ENCODE measurements around the gene NBEAL1.

Gene NBEAL1

GRCh38 chr2:203195331-203196036 lies 180.8 kb downstream of the NBEAL1 start:
- H3K4me3 ChIP-seq (ENCODE audit: low read length), result no peak overlapping the region
- H3K9ac ChIP-seq (ENCODE audit: low read length), result no peak overlapping the region
- H4K20me1 ChIP-seq (ENCODE audit: insufficient read depth, low read length), result no peaks in the 10 kb centered on the region
- no peaks in the 10 kb centered on the region for H3K36me3 ChIP-seq (replicated peaks; ENCODE audit: low read depth, low read length)
- H3K4me2 ChIP-seq (ENCODE audit: low read length), result no peak overlapping the region
- TF ChIP-seq CTCF (IDR thresholded peaks at IDR 0.05; ENCODE audit: low read depth, low read length), result no peak
- TF ChIP-seq EZH2phosphoT487 (IDR thresholded peaks at IDR 0.05; ENCODE audit: low read depth), result no peak
- H3K27ac ChIP-seq (ENCODE audit: low read length), result no peak overlapping the region
- no peaks in the 10 kb centered on the region for H3K79me2 ChIP-seq (ENCODE audit: low read length)
- no peaks in the 10 kb centered on the region for H3K9me3 ChIP-seq (ENCODE audit: insufficient read depth, low read length)
- H2AFZ ChIP-seq (ENCODE audit: low read depth, low read length), result no peak overlapping the region
- H3K27me3 ChIP-seq (ENCODE audit: low read depth, low read length), result no peaks in the 10 kb centered on the region
- no peaks in the 10 kb centered on the region for H3K4me1 ChIP-seq (ENCODE audit: low read length)

GRCh38 chr2:203200866-203201265 lies 186.2 kb downstream of the NBEAL1 start:
- no peak overlapping the region for H2AFZ ChIP-seq (ENCODE audit: low read depth, low read length)
- H3K79me2 ChIP-seq (ENCODE audit: low read length), result no peaks in the 10 kb centered on the region
- no peak overlapping the region for H3K9ac ChIP-seq (ENCODE audit: low read length)
- no peaks in the 10 kb centered on the region for H3K36me3 ChIP-seq (replicated peaks; ENCODE audit: low read depth, low read length)
- no peaks in the 10 kb centered on the region for H4K20me1 ChIP-seq (ENCODE audit: insufficient read depth, low read length)
- no peaks in the 10 kb centered on the region for H3K4me1 ChIP-seq (ENCODE audit: low read length)
- H3K4me3 ChIP-seq (ENCODE audit: low read length), result no peak overlapping the region
- no peak for TF ChIP-seq CTCF (IDR thresholded peaks at IDR 0.05; ENCODE audit: low read depth, low read length)
- TF ChIP-seq EZH2phosphoT487 (IDR thresholded peaks at IDR 0.05; ENCODE audit: low read depth), result no peak
- H3K4me2 ChIP-seq (ENCODE audit: low read length), result no peak overlapping the region
- H3K27me3 ChIP-seq (ENCODE audit: low read depth, low read length), result no peaks in the 10 kb centered on the region
- no peak overlapping the region for H3K27ac ChIP-seq (ENCODE audit: low read length)
- no peaks in the 10 kb centered on the region for H3K9me3 ChIP-seq (ENCODE audit: insufficient read depth, low read length)

GRCh38 chr2:203201426-203201825 lies 186.8 kb downstream of the NBEAL1 start:
- Histone ChIP-seq H3K27me3 (ENCODE audit: low read depth, low read length) (no peaks in the 10 kb centered on the region), H4K20me1 (ENCODE audit: insufficient read depth, low read length) (no peaks in the 10 kb centered on the region), H3K4me1 (ENCODE audit: low read length) (no peaks in the 10 kb centered on the region), H3K9me3 (ENCODE audit: insufficient read depth, low read length) (no peaks in the 10 kb centered on the region), H3K36me3 (replicated peaks; ENCODE audit: low read depth, low read length) (no peaks in the 10 kb centered on the region), H3K9ac (ENCODE audit: low read length) (no peak overlapping the region), H3K4me3 (ENCODE audit: low read length) (no peak overlapping the region), H3K4me2 (ENCODE audit: low read length) (no peak overlapping the region), H3K79me2 (ENCODE audit: low read length) (no peaks in the 10 kb centered on the region), H3K27ac (ENCODE audit: low read length) (no peak overlapping the region), H2AFZ (ENCODE audit: low read depth, low read length) (no peak overlapping the region)
- TF ChIP-seq EZH2phosphoT487 (IDR thresholded peaks at IDR 0.05; ENCODE audit: low read depth) (no peak), CTCF (IDR thresholded peaks at IDR 0.05; ENCODE audit: low read depth, low read length) (no peak)

- H3K36me3 ChIP-seq (replicated peaks; ENCODE audit: low read depth, low read length), result no peaks in the 10 kb centered on the region
- H3K9ac ChIP-seq (ENCODE audit: low read length), result no peak overlapping the region
- no peaks in the 10 kb centered on the region for H4K20me1 ChIP-seq (ENCODE audit: insufficient read depth, low read length)
- TF ChIP-seq CTCF (IDR thresholded peaks at IDR 0.05; ENCODE audit: low read depth, low read length) (no peak), EZH2phosphoT487 (IDR thresholded peaks at IDR 0.05; ENCODE audit: low read depth) (no peak)
- no peak overlapping the region for H3K4me2 ChIP-seq (ENCODE audit: low read length)
- no peaks in the 10 kb centered on the region for H3K9me3 ChIP-seq (ENCODE audit: insufficient read depth, low read length)
- H3K27ac ChIP-seq (ENCODE audit: low read length), result no peak overlapping the region
- no peaks in the 10 kb centered on the region for H3K27me3 ChIP-seq (ENCODE audit: low read depth, low read length)
- no peak overlapping the region for H3K4me3 ChIP-seq (ENCODE audit: low read length)
- no peak overlapping the region for H2AFZ ChIP-seq (ENCODE audit: low read depth, low read length)
- no peaks in the 10 kb centered on the region for H3K79me2 ChIP-seq (ENCODE audit: low read length)
- H3K4me1 ChIP-seq (ENCODE audit: low read length), result no peaks in the 10 kb centered on the region
These were observed 194.9 kb downstream of the NBEAL1 start for GRCh38 chr2:203209538-203209937.
